ENCODE results near the gene KCTD15. TPM values are rescaled to one million over a fixed set of nuclear protein-coding genes. Genes with fewer than 3 reads are reported as not detected.

The KCTD15 gene
- total RNA-seq, 4 donors from 2014 or later, result 153 to 189 (median 171) TPM

GRCh38 chr19:33806434-33806881, 9.8 kb downstream of the KCTD15 start:
- Histone ChIP-seq H3K27ac (peak overlapping the region; percentile 77), H3K4me1 (peaks cover 43% of the 10 kb centered on the region), H3K27me3 (no peaks in the 10 kb centered on the region), H3K36me3 (peaks cover 41% of the 10 kb centered on the region), H3K4me3 (no peak overlapping the region), H3K9me3 (no peaks in the 10 kb centered on the region)
- TF ChIP-seq POLR2A (IDR thresholded peaks at IDR 0.05) (no peak), POLR2AphosphoS5 (IDR thresholded peaks at IDR 0.05) (no peak), CTCF (IDR thresholded peaks at IDR 0.05) (no peak), EP300 (IDR thresholded peaks at IDR 0.05) (no peak)
- 72% methylated on average over 5 of the region's 8 CpGs for WGBS
- no peak for DNase-seq (ENCODE audit: low spot score in 2 of 2)

GRCh38 chr19:33808399-33808798, 11.7 kb downstream of the KCTD15 start:
- Histone ChIP-seq H3K4me1 (peaks cover 34% of the 10 kb centered on the region), H3K4me3 (no peak overlapping the region), H3K36me3 (peaks cover 43% of the 10 kb centered on the region), H3K27me3 (no peaks in the 10 kb centered on the region), H3K27ac (no peak overlapping the region), H3K9me3 (no peaks in the 10 kb centered on the region)
- DNase-seq (ENCODE audit: low spot score in 2 of 2), result no peak
- no peak for TF ChIP-seq EP300 (IDR thresholded peaks at IDR 0.05)
- no peak for TF ChIP-seq POLR2A (IDR thresholded peaks at IDR 0.05)
- no peak for TF ChIP-seq CTCF (IDR thresholded peaks at IDR 0.05)
- no peak for TF ChIP-seq POLR2AphosphoS5 (IDR thresholded peaks at IDR 0.05)
- 67% methylated on average over 1 of the region's 1 CpG for WGBS

DNA sequence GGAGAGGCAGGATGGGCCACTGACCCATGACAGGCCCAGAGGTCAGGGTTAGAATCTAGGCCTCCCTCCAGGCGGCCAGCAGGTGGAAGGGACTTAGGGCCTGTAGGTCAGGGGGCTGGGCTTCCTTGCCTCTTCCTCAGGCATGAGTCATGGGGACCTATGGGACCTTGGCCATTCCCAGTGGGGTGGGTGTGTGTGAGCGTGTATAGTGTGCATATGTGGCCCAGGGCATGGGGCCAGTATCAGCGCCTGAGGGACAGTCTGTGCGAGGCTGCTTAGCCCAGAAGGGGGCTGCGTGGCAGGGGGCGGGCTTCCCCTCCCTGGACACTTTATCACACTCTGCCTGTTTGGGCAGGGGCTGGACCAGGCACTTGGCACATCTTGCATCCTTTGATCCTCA, 13.3 kb downstream of the KCTD15 start:
- Histone ChIP-seq H3K9me3 (no peaks in the 10 kb centered on the region), H3K4me3 (no peak overlapping the region), H3K27me3 (no peaks in the 10 kb centered on the region), H3K4me1 (peaks cover 31% of the 10 kb centered on the region), H3K36me3 (peaks cover 47% of the 10 kb centered on the region), H3K27ac (no peak overlapping the region)
- 91% methylated on average over 6 of the region's 6 CpGs for WGBS
- TF ChIP-seq EP300 (IDR thresholded peaks at IDR 0.05) (no peak), POLR2A (IDR thresholded peaks at IDR 0.05) (no peak), POLR2AphosphoS5 (IDR thresholded peaks at IDR 0.05) (no peak), CTCF (IDR thresholded peaks at IDR 0.05) (no peak)
- no peak for DNase-seq (ENCODE audit: low spot score in 2 of 2)

- Histone ChIP-seq H3K27me3 (no peaks in the 10 kb centered on the region), H3K9me3 (no peaks in the 10 kb centered on the region), H3K4me3 (no peak overlapping the region), H3K4me1 (peaks cover 31% of the 10 kb centered on the region), H3K27ac (no peak overlapping the region), H3K36me3 (peaks cover 47% of the 10 kb centered on the region)
- TF ChIP-seq CTCF (IDR thresholded peaks at IDR 0.05), result no peak
- no peak for TF ChIP-seq POLR2AphosphoS5 (IDR thresholded peaks at IDR 0.05)
- TF ChIP-seq EP300 (IDR thresholded peaks at IDR 0.05), result no peak
- no peak for TF ChIP-seq POLR2A (IDR thresholded peaks at IDR 0.05)
- WGBS, result 94% methylated on average over 7 of the region's 11 CpGs
- no peak for DNase-seq (ENCODE audit: low spot score in 2 of 2)
Measured at GRCh38 chr19:33810821-33811220, 14.2 kb downstream of the KCTD15 start.

DNA sequence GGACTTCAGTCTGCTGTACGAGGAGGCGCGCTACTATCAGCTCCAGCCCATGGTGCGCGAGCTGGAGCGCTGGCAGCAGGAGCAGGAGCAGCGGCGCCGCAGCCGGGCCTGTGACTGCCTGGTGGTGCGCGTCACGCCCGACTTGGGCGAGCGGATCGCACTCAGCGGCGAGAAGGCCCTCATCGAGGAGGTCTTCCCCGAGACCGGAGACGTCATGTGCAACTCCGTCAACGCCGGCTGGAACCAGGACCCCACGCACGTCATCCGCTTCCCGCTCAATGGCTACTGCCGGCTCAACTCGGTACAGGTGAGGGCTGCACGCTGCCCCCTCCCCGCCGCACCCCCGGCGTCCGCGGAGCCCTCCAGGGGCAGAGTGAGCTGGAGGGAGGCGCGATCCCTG, 14.6 kb downstream of the KCTD15 start:
- Histone ChIP-seq H3K36me3 (peaks cover 47% of the 10 kb centered on the region), H3K27me3 (no peaks in the 10 kb centered on the region), H3K4me1 (peaks cover 31% of the 10 kb centered on the region), H3K27ac (no peak overlapping the region), H3K9me3 (no peaks in the 10 kb centered on the region), H3K4me3 (no peak overlapping the region)
- 97% methylated on average over 41 of the region's 41 CpGs for WGBS
- peak in 1 of 2 donors; percentile 53 for DNase-seq (ENCODE audit: low spot score in 2 of 2)
- TF ChIP-seq POLR2AphosphoS5 (IDR thresholded peaks at IDR 0.05) (no peak), POLR2A (IDR thresholded peaks at IDR 0.05) (no peak), CTCF (IDR thresholded peaks at IDR 0.05) (no peak), EP300 (IDR thresholded peaks at IDR 0.05) (no peak)
